GM19238 (cell line): Measurements from ENCODE around the gene CTSL.

ENCODE experiments used
- DNase-seq: peaks from one replicate; pipeline ENCODE4 v3.0.0; 2011; ENCODE audit warnings: low spot score; ENCODE audit not compliant: insufficient read length

The CTSL gene

DNA sequence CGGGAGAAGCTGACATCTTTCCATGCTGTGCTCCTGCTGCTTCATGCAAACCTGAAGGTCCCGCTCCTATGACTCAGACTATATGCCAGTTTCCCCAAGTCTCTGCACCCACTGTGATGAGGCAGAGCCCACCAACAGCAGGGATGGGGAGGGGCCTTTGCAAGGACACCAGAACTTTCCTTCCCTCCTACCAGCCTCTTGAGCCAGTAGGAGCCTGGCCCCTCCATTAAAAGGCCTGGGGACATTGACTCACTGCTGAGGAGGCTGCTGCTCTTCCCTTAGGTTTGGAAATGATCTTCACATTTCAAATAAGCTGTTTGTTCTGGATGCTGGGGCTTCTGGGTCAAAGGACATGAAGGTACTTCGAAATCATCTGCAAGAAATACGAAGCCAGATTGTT lies 26.1 kb upstream of the CTSL start:
- no peak for DNase-seq

GRCh38 chr9:87701491-87701890 lies 24.4 kb upstream of the CTSL start:
- no peak for DNase-seq

- no peak for DNase-seq
These were observed 23.9 kb upstream of the CTSL start for GRCh38 chr9:87701931-87702421.

- DNase-seq = no peak
These were observed 23.0 kb upstream of the CTSL start for GRCh38 chr9:87702921-87703320.

DNA sequence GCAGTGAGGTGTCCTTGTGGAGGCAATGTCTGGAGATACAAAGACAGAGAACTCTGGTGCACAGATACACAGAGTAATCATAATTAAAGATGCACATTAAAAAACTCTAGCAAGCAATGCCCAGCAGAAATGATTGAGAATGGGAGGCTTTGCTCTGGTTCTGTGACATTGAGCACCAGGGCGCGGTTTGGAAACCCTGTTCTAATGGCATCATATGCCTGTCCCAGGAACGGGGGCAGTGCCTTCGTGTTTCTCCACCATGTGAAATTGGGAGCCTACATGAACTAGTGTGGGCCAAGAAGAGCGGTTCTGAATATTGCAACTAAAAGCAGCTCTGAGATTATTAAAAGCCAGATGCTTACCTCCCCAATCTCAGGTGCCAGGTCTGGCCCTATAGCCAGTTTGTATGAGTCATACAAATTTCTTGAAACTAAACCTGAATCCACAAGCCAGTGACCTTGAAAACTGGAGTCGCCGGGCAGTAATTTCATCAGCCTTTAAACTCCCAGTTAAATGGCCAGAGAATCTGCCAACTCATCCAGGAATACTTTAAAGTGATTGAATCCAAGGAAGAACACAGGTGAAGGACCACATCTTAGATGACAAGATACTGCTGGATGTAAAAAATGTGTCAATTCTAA lies 22.2 kb upstream of the CTSL start:
- DNase-seq = no peak

DNA sequence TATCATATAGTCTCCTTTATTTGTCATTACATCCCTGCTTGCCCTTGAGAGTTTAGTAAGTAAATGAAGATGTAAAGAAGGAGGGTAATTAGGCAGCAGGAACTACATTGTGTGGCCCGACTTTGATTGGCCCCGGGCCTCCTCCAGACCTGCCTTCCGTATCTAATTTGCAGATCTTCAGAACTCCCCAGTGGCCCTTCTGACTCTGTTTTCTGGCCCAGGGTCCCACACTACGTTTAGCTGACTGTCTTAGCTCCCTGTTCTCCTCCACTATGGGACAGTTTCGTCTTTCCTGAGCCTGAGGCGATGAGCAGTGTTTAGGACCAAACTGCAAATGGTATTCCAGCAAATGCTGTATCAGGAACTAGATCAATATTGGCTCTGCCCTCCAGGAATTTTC lies 21.6 kb upstream of the CTSL start:
- no peak for DNase-seq

DNA sequence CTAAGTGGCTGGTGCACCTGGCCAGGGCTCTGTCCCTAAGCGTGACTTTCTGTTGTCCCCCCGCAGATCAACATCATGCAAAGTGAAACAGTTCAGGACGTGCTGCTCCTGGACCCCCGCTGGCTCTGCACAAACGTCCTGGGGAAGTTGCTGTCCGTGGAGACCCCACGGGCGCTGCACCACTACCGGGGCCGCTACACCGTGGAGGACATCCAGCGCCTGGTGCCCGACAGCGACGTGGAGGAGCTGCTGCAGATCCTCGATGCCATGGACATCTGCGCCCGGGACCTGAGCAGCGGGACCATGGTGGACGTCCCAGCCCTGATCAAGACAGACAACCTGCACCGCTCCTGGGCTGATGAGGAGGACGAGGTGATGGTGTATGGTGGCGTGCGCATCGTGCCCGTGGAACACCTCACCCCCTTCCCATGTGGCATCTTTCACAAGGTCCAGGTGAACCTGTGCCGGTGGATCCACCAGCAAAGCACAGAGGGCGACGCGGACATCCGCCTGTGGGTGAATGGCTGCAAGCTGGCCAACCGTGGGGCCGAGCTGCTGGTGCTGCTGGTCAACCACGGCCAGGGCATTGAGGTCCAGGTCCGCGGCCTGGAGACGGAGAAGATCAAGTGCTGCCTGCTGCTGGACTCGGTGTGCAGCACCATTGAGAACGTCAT lies 19.7 kb upstream of the CTSL start:
- no peak for DNase-seq

GRCh38 chr9:87707805-87708506 lies 18.0 kb upstream of the CTSL start:
- no peak for DNase-seq

DNA sequence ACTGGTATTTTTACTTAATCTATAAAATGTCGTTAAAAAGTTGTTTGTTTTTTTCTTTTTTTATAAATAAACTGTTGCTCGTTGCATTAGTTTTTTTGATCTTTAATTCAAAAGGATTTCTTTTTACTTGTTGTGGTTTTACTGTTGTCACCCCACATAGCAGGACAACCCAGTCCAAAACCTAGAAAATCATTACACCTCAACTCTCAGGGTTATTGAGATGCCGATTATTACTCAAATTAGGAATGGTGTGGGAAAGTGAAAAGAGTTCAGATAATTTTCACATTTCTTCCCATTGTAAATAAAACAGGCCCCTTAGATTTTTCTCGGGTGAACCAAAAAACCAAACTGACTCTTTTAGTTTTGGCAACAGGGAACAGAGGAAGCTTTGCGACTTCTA lies 17.4 kb upstream of the CTSL start:
- no peak for DNase-seq

GRCh38 chr9:87708986-87709728 lies 16.8 kb upstream of the CTSL start:
- DNase-seq = no peak

- no peak for DNase-seq
These were observed 15.5 kb upstream of the CTSL start for GRCh38 chr9:87710443-87710842.

DNA sequence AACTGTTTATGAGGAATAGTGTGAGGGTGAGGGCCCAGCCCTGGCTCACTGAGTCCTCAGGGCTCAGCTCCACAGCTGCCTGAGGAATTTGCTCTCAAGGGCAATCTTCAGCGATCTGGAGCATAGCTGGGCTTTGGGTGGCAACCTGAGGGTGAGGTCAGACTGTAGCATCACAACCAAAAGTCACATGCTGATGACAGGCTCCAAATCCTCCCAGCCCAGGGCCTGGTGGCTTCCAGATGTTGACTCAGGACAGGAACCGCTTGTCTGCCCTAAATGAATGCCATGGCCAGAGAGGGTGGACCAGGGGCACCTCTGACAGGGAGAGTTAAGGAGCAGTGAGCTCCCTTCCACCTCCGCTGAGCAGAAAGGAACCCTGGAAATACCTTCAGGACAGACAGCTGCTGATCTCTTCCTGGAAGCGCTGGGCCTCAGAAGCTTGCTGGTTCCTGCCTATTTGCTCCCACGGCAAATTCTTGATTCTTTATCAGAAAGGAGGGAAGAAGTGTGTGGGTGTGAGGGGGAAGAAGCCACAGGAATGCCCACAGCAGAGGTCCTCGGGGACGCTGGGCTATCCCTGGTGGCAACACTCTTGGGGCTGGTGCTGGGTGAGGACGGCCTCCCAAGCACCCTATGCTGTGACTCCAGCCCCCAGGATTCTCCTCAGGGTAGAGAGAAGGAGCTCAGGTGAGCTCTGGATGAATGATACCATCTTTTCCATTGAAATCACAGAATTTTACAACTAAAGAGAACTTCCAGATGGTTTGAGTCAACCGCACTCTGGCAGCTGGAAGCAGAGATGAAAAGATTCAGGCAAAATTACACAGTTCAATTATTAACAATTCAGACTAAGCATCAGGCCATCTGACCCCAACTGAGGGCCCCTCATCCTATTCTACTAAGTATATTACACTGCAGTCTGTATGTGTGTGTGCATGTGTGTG lies 13.8 kb upstream of the CTSL start:
- no peak for DNase-seq

DNA sequence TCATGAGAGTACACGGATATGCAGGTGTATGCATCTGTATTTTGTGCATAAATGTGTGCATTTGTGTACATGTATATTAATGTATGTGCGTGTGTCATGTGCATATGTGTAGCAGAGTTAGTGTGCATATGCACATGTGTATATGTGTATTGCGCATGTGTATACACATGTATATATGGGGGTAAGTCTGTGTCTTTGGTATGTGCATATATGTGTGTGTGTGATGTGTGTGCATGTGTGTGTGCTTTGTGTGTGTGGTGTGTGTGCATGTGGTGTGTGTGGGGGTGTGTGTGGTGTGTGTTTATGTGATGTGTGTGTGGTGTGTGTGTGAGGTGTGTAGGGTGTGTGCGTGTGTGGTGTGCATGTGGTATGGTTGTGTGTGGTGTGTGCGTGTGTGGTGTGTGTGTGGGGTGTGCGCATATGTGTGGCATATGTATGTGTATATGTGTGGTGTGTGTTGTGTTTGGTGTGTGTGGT lies 13.1 kb upstream of the CTSL start:
- DNase-seq = no peak

DNA sequence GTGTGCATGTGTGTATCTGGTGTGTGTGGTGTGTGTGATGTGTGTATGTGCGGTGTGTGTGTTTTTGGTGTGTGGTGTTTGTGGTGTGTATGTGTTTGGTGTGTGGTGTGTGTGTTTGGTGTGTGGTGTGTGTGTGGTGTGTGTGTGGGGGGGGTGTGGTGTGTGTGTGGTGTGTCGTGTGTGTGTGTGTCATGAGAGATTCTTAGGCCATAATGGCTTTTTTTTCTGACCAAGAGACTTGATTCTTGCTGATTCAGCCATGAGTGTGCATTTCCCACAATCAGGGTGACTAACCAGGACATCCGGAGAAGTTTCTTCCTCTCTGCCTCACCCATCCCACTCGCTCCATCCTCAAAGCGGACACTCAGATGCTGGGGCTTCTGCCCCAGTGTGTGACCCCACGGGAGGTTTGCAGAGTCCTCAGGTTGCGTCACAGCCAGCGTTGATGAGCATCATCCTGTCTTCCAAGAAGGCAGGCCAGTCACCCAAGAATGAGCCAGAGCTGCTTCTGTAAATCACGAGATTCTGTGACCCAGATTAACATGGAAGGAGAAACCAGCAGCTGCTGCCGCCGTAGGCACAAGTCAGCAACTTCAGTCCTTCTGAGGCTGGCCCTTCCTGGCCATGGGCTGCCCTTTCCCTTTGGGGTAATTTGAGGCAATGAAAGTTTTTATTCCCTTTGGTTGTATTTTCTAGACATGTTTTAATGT lies 12.5 kb upstream of the CTSL start:
- no peak for DNase-seq

DNA sequence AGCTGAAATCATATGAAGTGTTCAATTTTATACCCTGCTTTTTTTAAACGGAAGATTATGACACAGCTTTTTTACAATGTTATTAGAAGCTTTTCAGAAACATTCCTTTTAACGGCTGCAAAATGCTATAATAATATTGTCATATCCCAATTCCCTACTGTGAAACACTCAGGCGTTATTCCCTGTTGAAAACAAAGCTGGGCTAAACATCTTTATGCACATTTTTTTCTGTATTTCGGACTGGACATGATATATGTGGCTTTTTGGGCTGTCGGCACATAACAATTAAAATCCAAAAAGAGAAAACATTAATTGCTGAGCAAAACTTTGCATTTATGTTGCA lies 12.0 kb upstream of the CTSL start:
- no peak for DNase-seq

DNA sequence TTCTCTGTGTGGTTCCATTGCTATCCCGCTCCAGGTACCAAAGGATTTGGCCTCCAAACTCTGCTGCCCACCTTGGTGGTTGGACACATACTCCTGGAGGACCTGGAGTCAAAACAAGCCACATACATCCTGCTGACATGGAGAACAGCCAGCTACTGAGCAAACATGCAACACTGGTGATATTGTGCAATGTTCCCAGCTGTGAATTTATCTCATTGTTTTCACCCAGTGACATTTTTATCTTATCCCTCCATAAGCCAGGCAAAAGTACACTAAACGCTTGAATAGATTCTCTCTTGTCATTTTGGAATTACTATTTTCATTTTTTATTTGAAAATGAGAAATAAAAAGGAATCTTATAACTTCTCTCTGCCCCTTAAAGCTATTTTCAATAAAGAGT lies 11.1 kb upstream of the CTSL start:
- no peak for DNase-seq

GRCh38 chr9:87716141-87716540 lies 9.8 kb upstream of the CTSL start:
- DNase-seq = no peak

GRCh38 chr9:87717456-87717855 lies 8.5 kb upstream of the CTSL start:
- DNase-seq = no peak

DNA sequence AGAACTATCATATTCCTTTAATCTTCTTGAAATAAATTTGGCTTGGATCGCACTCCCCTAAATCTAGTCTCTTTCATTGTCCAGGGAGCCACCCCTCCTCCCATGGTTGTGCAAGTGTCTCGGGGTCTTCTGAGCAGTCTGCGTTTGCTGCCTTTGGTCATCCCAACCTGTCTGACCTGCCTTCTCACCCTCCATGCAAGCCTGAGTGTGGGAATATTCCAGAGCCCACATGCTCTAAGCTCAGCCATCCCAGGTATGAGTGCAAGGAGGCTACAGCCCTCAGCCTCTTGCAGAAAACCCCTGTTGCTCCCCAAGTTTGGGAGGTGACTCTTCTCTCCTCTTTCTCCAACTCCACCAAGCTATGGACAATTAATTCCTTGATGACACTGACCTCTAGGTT lies 7.7 kb upstream of the CTSL start:
- DNase-seq = no peak
